Thyroid gland (tissue), 4 donors: ENCODE results near the gene CFL1.

Source experiments
- POLR2A ChIP-seq, 2 donors: fragments of 450-650 bp; IDR thresholded peaks; one replicate each; pipeline ENCODE4 v1.6.1; 2017; ENCODE audit warnings: antibody characterized with exemption in 2 of 2, mild to moderate bottlenecking in 2 of 2, moderate library complexity in 1 of 2
- TF ChIP-seq, protein P1 (sequence below), 6 experiments: fragments of 200-600 bp in 3 of 6; fragments of 450-650 bp in 3 of 6; sonication (generic) in 3 of 6; IDR thresholded peaks; one replicate each; pipeline ENCODE4 v1.5.1; 2016 to 2019; ENCODE audit warnings: antibody characterized with exemption in 6 of 6, mild to moderate bottlenecking in 2 of 6, inconsistent platforms in 1 of 6, moderate library complexity in 1 of 6

DNA sequence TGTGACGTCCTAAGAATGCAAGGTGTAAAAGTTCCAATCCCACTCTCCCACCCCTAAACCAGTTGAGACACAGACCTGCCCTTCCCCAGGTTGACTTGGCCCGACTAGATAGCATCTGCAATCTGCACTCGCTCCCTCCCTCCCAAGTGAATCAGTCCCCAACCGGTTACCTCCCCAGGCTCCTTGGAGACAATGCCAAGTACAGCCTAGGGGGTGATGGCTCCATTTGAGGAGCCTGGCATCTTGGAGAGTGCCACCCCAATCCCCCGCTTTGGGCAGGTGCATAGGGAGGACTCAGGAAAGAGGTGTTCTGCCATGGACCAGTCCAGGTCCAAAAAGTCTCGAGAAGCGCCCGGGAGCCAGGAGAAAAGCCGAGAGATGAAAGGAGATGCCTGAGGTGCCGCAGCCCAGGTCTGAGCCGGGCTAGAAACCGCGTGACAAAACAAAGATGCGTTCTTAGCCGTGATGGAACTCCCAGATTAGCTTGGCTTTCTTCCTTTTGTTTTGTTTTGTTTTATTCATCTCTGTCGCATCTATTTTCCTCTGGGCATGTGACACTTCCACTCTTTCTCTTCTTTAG lies 42.9 kb downstream of the CFL1 start:
- TF ChIP-seq, protein P1, sequence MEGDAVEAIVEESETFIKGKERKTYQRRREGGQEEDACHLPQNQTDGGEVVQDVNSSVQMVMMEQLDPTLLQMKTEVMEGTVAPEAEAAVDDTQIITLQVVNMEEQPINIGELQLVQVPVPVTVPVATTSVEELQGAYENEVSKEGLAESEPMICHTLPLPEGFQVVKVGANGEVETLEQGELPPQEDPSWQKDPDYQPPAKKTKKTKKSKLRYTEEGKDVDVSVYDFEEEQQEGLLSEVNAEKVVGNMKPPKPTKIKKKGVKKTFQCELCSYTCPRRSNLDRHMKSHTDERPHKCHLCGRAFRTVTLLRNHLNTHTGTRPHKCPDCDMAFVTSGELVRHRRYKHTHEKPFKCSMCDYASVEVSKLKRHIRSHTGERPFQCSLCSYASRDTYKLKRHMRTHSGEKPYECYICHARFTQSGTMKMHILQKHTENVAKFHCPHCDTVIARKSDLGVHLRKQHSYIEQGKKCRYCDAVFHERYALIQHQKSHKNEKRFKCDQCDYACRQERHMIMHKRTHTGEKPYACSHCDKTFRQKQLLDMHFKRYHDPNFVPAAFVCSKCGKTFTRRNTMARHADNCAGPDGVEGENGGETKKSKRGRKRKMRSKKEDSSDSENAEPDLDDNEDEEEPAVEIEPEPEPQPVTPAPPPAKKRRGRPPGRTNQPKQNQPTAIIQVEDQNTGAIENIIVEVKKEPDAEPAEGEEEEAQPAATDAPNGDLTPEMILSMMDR (IDR thresholded peaks at IDR 0.05) = no peak
- TF ChIP-seq POLR2A (IDR thresholded peaks at IDR 0.05) = no peak
